GM23338 (cell line): Measurements from ENCODE around the gene CXCR5. TPM values are rescaled to one million over a fixed set of nuclear protein-coding genes. Genes with fewer than 3 reads are reported as not detected.

ENCODE experiments used
- ATAC-seq: fragments of 200-7000 bp; cut with Tn5 transposase; 3 replicates; pipeline ENCODE4 v1.9.1; 2020
- DNase-seq: peaks from one replicate; pipeline ENCODE4 v3.0.0-alpha.2; 2015; ENCODE audit warnings: low spot score
- H2AFZ ChIP-seq: fragments of 200-600 bp; sonication (generic); 2 replicates; pipeline ENCODE4 v1.8.0; 2016; ENCODE audit warnings: antibody characterized with exemption, mild to moderate bottlenecking, moderate library complexity
- H3F3A ChIP-seq: fragments of 200-600 bp; sonication (generic); replicated peaks from 2 replicates; pipeline ENCODE4 v1.8.0; 2017; ENCODE audit warnings: antibody characterized with exemption, mixed run types, low read depth
- H3K27ac ChIP-seq: fragments of 200-600 bp; sonication (generic); 2 replicates; pipeline ENCODE4 v1.6.1; 2016; ENCODE audit warnings: low read depth
- H3K27me3 ChIP-seq: fragments of 200-600 bp; sonication (generic); 2 replicates; pipeline ENCODE4 v1.8.0; 2016; ENCODE audit warnings: mild to moderate bottlenecking, mixed run types, moderate library complexity; ENCODE audit not compliant: insufficient read depth
- H3K36me3 ChIP-seq: fragments of 200-600 bp; sonication (generic); 2 replicates; pipeline ENCODE4 v1.8.0; 2016; ENCODE audit warnings: mild to moderate bottlenecking; ENCODE audit not compliant: insufficient read depth
- H3K4me1 ChIP-seq: fragments of 200-600 bp; sonication (generic); 2 replicates; pipeline ENCODE4 v1.8.0; 2016; ENCODE audit warnings: mild to moderate bottlenecking, moderate library complexity; ENCODE audit not compliant: insufficient read depth
- H3K4me2 ChIP-seq: fragments of 200-600 bp; sonication (generic); 2 replicates; pipeline ENCODE4 v1.7.1; 2017; ENCODE audit warnings: mixed run types
- H3K4me3 ChIP-seq: fragments of 200-600 bp; sonication (generic); 2 replicates; pipeline ENCODE4 v1.6.1; 2016; ENCODE audit warnings: mixed run types
- H3K79me2 ChIP-seq: fragments of 200-600 bp; sonication (generic); replicated peaks from 2 replicates; pipeline ENCODE4 v1.8.0; 2017; ENCODE audit warnings: mild to moderate bottlenecking; ENCODE audit not compliant: insufficient read depth
- H3K9me2 ChIP-seq: fragments of 200-600 bp; sonication (generic); 2 replicates; pipeline ENCODE4 v1.8.0; 2017; ENCODE audit not compliant: insufficient read depth
- H4K20me1 ChIP-seq: fragments of 200-600 bp; sonication (generic); replicated peaks from 2 replicates; pipeline ENCODE4 v1.8.0; 2017; ENCODE audit warnings: mild to moderate bottlenecking; ENCODE audit not compliant: insufficient read depth
- H3K27ac Mint-ChIP-seq: 2 replicates; pipeline ENCODE4 v1.8.0; 2020; ENCODE audit warnings: inconsistent platforms, mild to moderate bottlenecking, moderate library complexity, mixed read lengths
- H3K27me3 Mint-ChIP-seq: 3 replicates; pipeline ENCODE4 v1.8.0; 2022; ENCODE audit warnings: low read depth, mild to moderate bottlenecking, moderate library complexity, mixed read lengths, inconsistent platforms; ENCODE audit not compliant: insufficient read depth, poor library complexity
- H3K36me3 Mint-ChIP-seq: 3 replicates; pipeline ENCODE4 v1.8.0; 2021; ENCODE audit warnings: low read depth, mild to moderate bottlenecking, inconsistent platforms, moderate library complexity, mixed read lengths
- H3K4me1 Mint-ChIP-seq: 3 replicates; pipeline ENCODE4 v1.8.0; 2020; ENCODE audit warnings: mild to moderate bottlenecking, inconsistent platforms, mixed read lengths
- H3K4me3 Mint-ChIP-seq: 3 replicates; pipeline ENCODE4 v1.8.0; 2021; ENCODE audit warnings: moderate library complexity, mild to moderate bottlenecking, inconsistent platforms, mixed read lengths
- H3K9me3 Mint-ChIP-seq: 3 replicates; pipeline ENCODE4 v1.8.0; 2020; ENCODE audit warnings: moderate library complexity, mild to moderate bottlenecking, inconsistent platforms, mixed read lengths
- CREB1 ChIP-seq: fragments of 250-450 bp; sonication (Bioruptor Pico); IDR thresholded peaks from 2 replicates; pipeline ENCODE4 v1.5.0; 2020; ENCODE audit warnings: low read depth, mild to moderate bottlenecking, moderate library complexity
- EZH2 ChIP-seq: fragments of 200-600 bp; sonication (generic); IDR thresholded peaks from one replicate; pipeline ENCODE4 v1.8.0; 2017; ENCODE audit warnings: antibody characterized with exemption, mild to moderate bottlenecking, low read depth; ENCODE audit not compliant: unreplicated experiment
- EZH2phosphoT487 ChIP-seq: fragments of 200-600 bp; sonication (generic); IDR thresholded peaks from one replicate; pipeline ENCODE4 v1.8.1; 2018; ENCODE audit warnings: antibody characterized with exemption; ENCODE audit not compliant: unreplicated experiment
- JUNB ChIP-seq: IDR thresholded peaks from one replicate; pipeline ENCODE4 v1.6.1; 2016; ENCODE audit warnings: antibody characterized with exemption; ENCODE audit not compliant: unreplicated experiment
- NANOG ChIP-seq: IDR thresholded peaks from 2 replicates; pipeline ENCODE4 v1.6.1; 2016; ENCODE audit warnings: antibody characterized with exemption, borderline replicate concordance
- POLR2AphosphoS5 ChIP-seq: IDR thresholded peaks from 2 replicates; pipeline ENCODE4 v1.6.1; 2016; ENCODE audit warnings: antibody characterized with exemption, low read depth
- REST ChIP-seq: IDR thresholded peaks from one replicate; pipeline ENCODE4 v1.6.1; 2018; ENCODE audit warnings: antibody characterized with exemption; ENCODE audit not compliant: unreplicated experiment
- STAT1 ChIP-seq: IDR thresholded peaks from one replicate; pipeline ENCODE4 v1.6.1; 2016; ENCODE audit warnings: antibody characterized with exemption; ENCODE audit not compliant: unreplicated experiment
- ZNF114 ChIP-seq: fragments of 250-450 bp; sonication (Bioruptor Pico); IDR thresholded peaks from 2 replicates; pipeline ENCODE4 v1.5.0; 2020; ENCODE audit warnings: mild to moderate bottlenecking, moderate library complexity
- ZNF331 ChIP-seq: fragments of 250-450 bp; sonication (Bioruptor Pico); IDR thresholded peaks from 2 replicates; pipeline ENCODE4 v1.5.0; 2020; ENCODE audit warnings: low read depth, mild to moderate bottlenecking, moderate library complexity
- polyA plus RNA-seq: library from polyadenylated mRNA; unstranded; fragments of >200 nt; fragmentation: Nextera tagmentation; extraction: Ambion mirVana; gene quantifications from 2 replicates; pipeline ENCODE4 v1.2.1, GENCODE V29; 2016
- total RNA-seq: library from RNA; depleted of rRNA; stranded (reverse); fragments of >200 nt; shearing (Covaris generic); gene quantifications from 2 replicates; pipeline ENCODE4 v1.2.3, GENCODE V29; 2014
- TF ChIP-seq, protein P1 (sequence below): IDR thresholded peaks from 2 replicates; pipeline ENCODE4 v1.6.1; 2016; ENCODE audit warnings: antibody characterized with exemption
- TF ChIP-seq, protein P2 (sequence below), 2 experiments: fragments of 200-600 bp in 1 of 2; sonication (generic) in 1 of 2; conservative IDR thresholded peaks; 2 replicates each; pipeline versions ENCODE4 v1.5.1 to v1.6.1; 2016 to 2017; ENCODE audit warnings: antibody characterized with exemption in 2 of 2, low read depth in 2 of 2, mild to moderate bottlenecking in 2 of 2, moderate library complexity in 1 of 2

The CXCR5 gene
- total and polyA plus RNA-seq, 2 experiments from 2014 or later: 0.18 TPM; not detected in 1

DNA sequence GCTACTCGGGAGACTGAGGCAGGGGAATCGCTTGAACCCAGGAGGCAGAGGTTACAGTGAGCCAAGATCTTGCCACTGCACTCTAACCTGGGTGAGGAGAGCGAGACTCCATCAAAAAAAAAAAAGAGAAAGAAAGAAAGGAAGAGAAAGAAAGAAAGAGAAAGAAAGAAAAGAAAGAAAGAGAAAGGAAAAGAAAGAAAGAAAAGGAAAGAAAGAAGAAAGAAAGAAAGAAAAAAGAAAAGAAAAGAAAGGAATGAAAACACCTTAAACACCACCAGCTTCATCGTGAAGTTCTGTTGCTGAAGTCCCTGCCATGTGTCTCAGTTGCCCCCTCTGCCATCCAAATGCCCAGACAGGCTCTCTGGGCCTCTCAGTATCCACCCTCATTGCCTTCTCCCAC, 9.9 kb upstream of the CXCR5 start:
- H3K36me3 ChIP-seq: no peaks in the 10 kb centered on the region
- H3K4me3 ChIP-seq: no peak overlapping the region
- TF ChIP-seq CREB1 (CRISPR knock-in tag) (no peak), ZNF331 (CRISPR knock-in tag) (no peak), ZNF114 (no peak), EZH2phosphoT487 (no peak), STAT1 (no peak), POLR2AphosphoS5 (no peak), NANOG (no peak), REST (no peak), EZH2 (no peak), JUNB (no peak)
- TF ChIP-seq, protein P1, sequence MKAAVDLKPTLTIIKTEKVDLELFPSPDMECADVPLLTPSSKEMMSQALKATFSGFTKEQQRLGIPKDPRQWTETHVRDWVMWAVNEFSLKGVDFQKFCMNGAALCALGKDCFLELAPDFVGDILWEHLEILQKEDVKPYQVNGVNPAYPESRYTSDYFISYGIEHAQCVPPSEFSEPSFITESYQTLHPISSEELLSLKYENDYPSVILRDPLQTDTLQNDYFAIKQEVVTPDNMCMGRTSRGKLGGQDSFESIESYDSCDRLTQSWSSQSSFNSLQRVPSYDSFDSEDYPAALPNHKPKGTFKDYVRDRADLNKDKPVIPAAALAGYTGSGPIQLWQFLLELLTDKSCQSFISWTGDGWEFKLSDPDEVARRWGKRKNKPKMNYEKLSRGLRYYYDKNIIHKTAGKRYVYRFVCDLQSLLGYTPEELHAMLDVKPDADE: no peak
- TF ChIP-seq, protein P2, sequence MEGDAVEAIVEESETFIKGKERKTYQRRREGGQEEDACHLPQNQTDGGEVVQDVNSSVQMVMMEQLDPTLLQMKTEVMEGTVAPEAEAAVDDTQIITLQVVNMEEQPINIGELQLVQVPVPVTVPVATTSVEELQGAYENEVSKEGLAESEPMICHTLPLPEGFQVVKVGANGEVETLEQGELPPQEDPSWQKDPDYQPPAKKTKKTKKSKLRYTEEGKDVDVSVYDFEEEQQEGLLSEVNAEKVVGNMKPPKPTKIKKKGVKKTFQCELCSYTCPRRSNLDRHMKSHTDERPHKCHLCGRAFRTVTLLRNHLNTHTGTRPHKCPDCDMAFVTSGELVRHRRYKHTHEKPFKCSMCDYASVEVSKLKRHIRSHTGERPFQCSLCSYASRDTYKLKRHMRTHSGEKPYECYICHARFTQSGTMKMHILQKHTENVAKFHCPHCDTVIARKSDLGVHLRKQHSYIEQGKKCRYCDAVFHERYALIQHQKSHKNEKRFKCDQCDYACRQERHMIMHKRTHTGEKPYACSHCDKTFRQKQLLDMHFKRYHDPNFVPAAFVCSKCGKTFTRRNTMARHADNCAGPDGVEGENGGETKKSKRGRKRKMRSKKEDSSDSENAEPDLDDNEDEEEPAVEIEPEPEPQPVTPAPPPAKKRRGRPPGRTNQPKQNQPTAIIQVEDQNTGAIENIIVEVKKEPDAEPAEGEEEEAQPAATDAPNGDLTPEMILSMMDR (conservative IDR thresholded peaks at IDR 0.05; ENCODE audit: low read depth in 2 of 2): no peak
- no peaks in the 10 kb centered on the region for H3F3A ChIP-seq
- H2AFZ ChIP-seq: no peak overlapping the region
- DNase-seq (no peak), ATAC-seq (no peak)
- no peak overlapping the region for H3K27ac ChIP-seq
- Mint-ChIP-seq H3K36me3 (no peaks in the 10 kb centered on the region), H3K27ac (no peak overlapping the region), H3K27me3 (peaks cover 16% of the 10 kb centered on the region), H3K9me3 (no peaks in the 10 kb centered on the region), H3K4me3 (no peak overlapping the region), H3K4me1 (peaks cover 25% of the 10 kb centered on the region)
- no peaks in the 10 kb centered on the region for H3K27me3 ChIP-seq
- H3K4me1 ChIP-seq: peaks cover 14% of the 10 kb centered on the region
- no peaks in the 10 kb centered on the region for H4K20me1 ChIP-seq
- H3K9me2 ChIP-seq: no peaks in the 10 kb centered on the region
- no peaks in the 10 kb centered on the region for H3K79me2 ChIP-seq
- no peak overlapping the region for H3K4me2 ChIP-seq
